ENCODE results near the gene ZNF813.
"Not testable (repeated sequence)": the region's sequence is repeated elsewhere in the genome, so short reads cannot be mapped to it uniquely, and the experiment has no call there.

DNA sequence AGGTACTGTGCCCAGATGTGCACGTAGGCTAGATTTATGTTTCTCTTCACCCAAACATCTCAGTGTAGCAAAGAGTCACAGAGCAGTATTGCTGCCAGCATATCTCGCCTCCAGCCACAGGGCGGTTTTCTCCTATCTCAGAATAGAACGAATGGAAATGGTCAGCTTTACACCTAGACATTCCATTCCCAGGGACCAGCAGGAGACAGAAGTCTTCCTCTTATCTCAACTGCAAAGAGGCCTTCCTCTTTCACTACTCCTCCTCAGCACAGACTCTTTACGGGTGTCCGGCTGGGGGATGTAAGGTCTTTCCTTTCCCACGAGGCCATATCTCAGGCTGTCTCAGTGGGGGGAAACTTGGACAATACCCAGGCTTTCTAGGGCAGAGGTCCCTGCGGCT is 1.1 kb downstream of the ZNF813 start:
- TF ChIP-seq EP300, CTCF, POLR2A (IDR thresholded peaks at IDR 0.05): not testable (repeated sequence)
